K562 (cell line): Measurements from ENCODE around the gene RYR3. TPM values are rescaled to one million over a fixed set of nuclear protein-coding genes. Genes with fewer than 3 reads are reported as not detected.

Source experiments
- ATAC-seq: fragments of 200-7000 bp; cut with Tn5 transposase; 3 replicates; pipeline ENCODE4 v1.9.1; 2020; ENCODE audit warnings: moderate library complexity
- BruUV-seq: library from RNA; stranded (reverse); fragments of 400-500 nt; replicated peaks from 2 replicates; lab custom pipeline; 2021; lab: Mats Ljungman, UMichigan
- CTCF ChIA-PET: fragments of 300-600 bp; formaldehyde crosslinking; extraction: SDS; loops from one replicate; lab custom pipeline; 2021; ENCODE audit warnings: low intra/inter-chr PET ratio; lab: Yijun Ruan, JAX
- POLR2A ChIA-PET: fragments of 300-600, 350-650 bp; sonication (Branson Sonifier 250); formaldehyde crosslinking; extraction: SDS; loops from one replicate; lab custom pipeline; 2021; ENCODE audit warnings: antibody characterized with exemption, inconsistent platforms; lab: Yijun Ruan, JAX
- DNase-seq, 4 experiments: peaks; one replicate each; pipeline versions ENCODE4 v3.0.0 to v3.0.0-alpha.2; 2011 to 2018; ENCODE audit warnings: low spot score in 3 of 4, mixed read lengths in 3 of 4; ENCODE audit errors: extremely low read depth in 1 of 4
- FAIRE-seq: peaks from 2 replicates; lab custom pipeline; 2011; peaks lifted over from hg19 to GRCh38; lab: Jason Lieb, UNC
- H2AFZ ChIP-seq: 2 replicates; pipeline ENCODE4 v1.6.0; 2011; ENCODE audit warnings: low read depth, low read length, control low read depth, inconsistent platforms
- H3K27ac ChIP-seq: fragments of 200-600 bp; 3 replicates; pipeline ENCODE4 v1.8.0; 2011; ENCODE audit warnings: low read depth, mild to moderate bottlenecking, control low read depth, inconsistent platforms, low read length, moderate library complexity, mixed read lengths; ENCODE audit errors: extremely low read depth
- H3K27me3 ChIP-seq, 2 experiments: fragments of 300-600 bp in 1 of 2; 2 replicates in 1 of 2; 3 replicates in 1 of 2; pipeline versions ENCODE4 v1.6.0 to v1.8.0; 2011; ENCODE audit warnings: inconsistent platforms in 2 of 2, low read length in 2 of 2, mild to moderate bottlenecking in 1 of 2, mixed read lengths in 1 of 2, moderate library complexity in 1 of 2; ENCODE audit not compliant: control insufficient read depth in 2 of 2, insufficient read depth in 2 of 2
- H3K36me3 ChIP-seq: fragments of 300-600 bp; 3 replicates; pipeline ENCODE4 v1.8.0; 2011; ENCODE audit warnings: mild to moderate bottlenecking, low read length, inconsistent platforms; ENCODE audit not compliant: control insufficient read depth, insufficient read depth
- H3K4me1 ChIP-seq, 2 experiments: fragments of 200-600 bp in 1 of 2; replicated peaks in 1 of 2; 2 replicates in 1 of 2; 3 replicates in 1 of 2; pipeline versions ENCODE4 v1.5.1 to v1.8.0; 2011; ENCODE audit warnings: inconsistent platforms in 2 of 2, low read length in 2 of 2, mild to moderate bottlenecking in 1 of 2, mixed read lengths in 1 of 2, moderate library complexity in 1 of 2; ENCODE audit not compliant: control insufficient read depth in 2 of 2, insufficient read depth in 2 of 2
- H3K4me2 ChIP-seq: 2 replicates; pipeline ENCODE4 v1.6.1; 2011; ENCODE audit warnings: low read length, control low read depth, inconsistent platforms, mixed read lengths; ENCODE audit not compliant: insufficient read depth
- H3K4me3 ChIP-seq: fragments of 200-600 bp; sonication (generic), shearing (Covaris generic); 2 replicates; pipeline ENCODE4 v1.5.1; 2016; ENCODE audit warnings: control low read depth, inconsistent platforms
- H3K79me2 ChIP-seq: fragments of 200-600 bp; 3 replicates; pipeline ENCODE4 v1.8.0; 2011; ENCODE audit warnings: low read length, inconsistent platforms; ENCODE audit not compliant: control insufficient read depth, insufficient read depth
- H3K9ac ChIP-seq, 2 experiments: 2 replicates each; pipeline versions ENCODE4 v1.6.0 to v1.6.1; 2011; ENCODE audit warnings: low read depth in 2 of 2, low read length in 2 of 2, control low read depth in 1 of 2, inconsistent platforms in 1 of 2, mild to moderate bottlenecking in 1 of 2, mixed read lengths in 1 of 2; ENCODE audit not compliant: insufficient read depth in 1 of 2
- H3K9me1 ChIP-seq: one replicate; pipeline ENCODE4 v1.6.0; 2011; ENCODE audit warnings: inconsistent platforms, mild to moderate bottlenecking, low read length, moderate library complexity; ENCODE audit not compliant: control insufficient read depth, insufficient read depth
- H3K9me3 ChIP-seq: replicated peaks from 2 replicates; pipeline ENCODE4 v1.5.1; 2011; ENCODE audit warnings: low read depth, low read length, inconsistent platforms; ENCODE audit not compliant: control insufficient read depth, insufficient read depth
- H4K20me1 ChIP-seq: replicated peaks from 2 replicates; pipeline ENCODE4 v1.6.1; 2011; ENCODE audit warnings: low read length, inconsistent platforms, mixed read lengths; ENCODE audit not compliant: control insufficient read depth, insufficient read depth
- CCNT2 ChIP-seq: IDR thresholded peaks from 2 replicates; pipeline ENCODE4 v1.6.1; 2011; ENCODE audit warnings: borderline replicate concordance, low read depth, mild to moderate bottlenecking, moderate library complexity, mixed read lengths, low read length; ENCODE audit not compliant: insufficient read length; ENCODE audit errors: extremely low read depth
- DIDO1 ChIP-seq: fragments of 450-650 bp; IDR thresholded peaks from 2 replicates; pipeline ENCODE4 v1.6.1; 2016; ENCODE audit warnings: low read depth, missing biosample characterization, missing genetic modification characterization
- E4F1 ChIP-seq: fragments of 250-450 bp; sonication (Bioruptor Pico); IDR thresholded peaks from 2 replicates; pipeline ENCODE4 v1.5.0; 2021; ENCODE audit warnings: mild to moderate bottlenecking, borderline replicate concordance
- ERF ChIP-seq: fragments of 450-650 bp; formaldehyde crosslinking; IDR thresholded peaks from 2 replicates; pipeline ENCODE4 v1.4.0; 2020; ENCODE audit warnings: mild to moderate bottlenecking, mixed read lengths
- FUS ChIP-seq: fragments of 200-400 bp; formaldehyde crosslinking; optimal IDR thresholded peaks from 2 replicates; pipeline ENCODE3; 2017; ENCODE audit warnings: low read depth, low read length
- GATAD2A ChIP-seq: fragments of 450-650 bp; IDR thresholded peaks from 2 replicates; pipeline ENCODE4 v1.6.1; 2017
- ZNF592 ChIP-seq: fragments of 450-650 bp; IDR thresholded peaks from 2 replicates; pipeline ENCODE4 v1.6.1; 2017; ENCODE audit warnings: antibody characterized with exemption, mild to moderate bottlenecking
- WGBS: fragments of 100-300 bp; shearing (Covaris generic); methylation state at CpG from one replicate; pipeline ENCODE4 v1.1.6; 2016; ENCODE audit warnings: low coverage, mixed read lengths; ENCODE audit not compliant: insufficient coverage; ENCODE audit errors: missing lambda C conversion rate; 5-methylcytosine and 5-hydroxymethylcytosine counted together
- in situ Hi-C: fragments of 300-500 bp; cut with MboI; formaldehyde crosslinking; loops from 4 replicates; pipeline ENCODE4 v1.15.0; 2018; ENCODE audit warnings: inconsistent platforms, mixed read lengths
- intact Hi-C: fragments of 100-400 bp; cut with micrococcal nuclease; formaldehyde crosslinking; loops from 2 replicates; pipeline ENCODE4 v1.14.2; 2022
- polyA plus RNA-seq, 8 experiments: library from polyadenylated mRNA; depleted of rRNA in 4 of 8; stranded (reverse) in 5 of 8; unstranded in 3 of 8; fragments of >200 nt; fragmentation: Nextera tagmentation in 2 of 8; fragmentation: Illumina TruSeq in 1 of 8; extraction: Ambion mirVana in 2 of 8; extraction: Trizol in 1 of 8; gene quantifications; 2 replicates each; pipeline versions ENCODE4 v1.2.1 to v1.2.3, GENCODE V29; 2011 to 2014; ENCODE audit warnings: inconsistent platforms in 1 of 8, missing spikeins in 1 of 8
- total RNA-seq, 7 experiments: library from RNA; depleted of rRNA in 6 of 7; stranded (reverse); fragments of >200 nt in 6 of 7; fragmentation: Illumina TruSeq in 2 of 7; extraction: Trizol in 2 of 7; gene quantifications; 2 replicates each; pipeline versions ENCODE4 v1.2.1 to v1.2.3, GENCODE V29; 2011 to 2021; ENCODE audit warnings: low replicate concordance in 1 of 7

RYR3 gene
- total and polyA plus RNA-seq, 9 of the 15 experiments (the other 6 are each of a cell fraction or from before 2014, with no cell fraction given): 0.04 TPM; not detected in 8

- H3K4me2 ChIP-seq: no peak overlapping the region
- in situ Hi-C loops: no loop called here
- BruUV-seq: no TSS peak
- no peaks in the 10 kb centered on the region for H3K4me1 ChIP-seq
- ATAC-seq: no peak
- no peaks in the 10 kb centered on the region for H3K79me2 ChIP-seq
- H3K36me3 ChIP-seq: no peaks in the 10 kb centered on the region
- CTCF ChIA-PET: no interaction called here
- no peak for DNase-seq
- no peak for FAIRE-seq
- intact Hi-C loops: no loop called here
- H3K9ac ChIP-seq: no peak overlapping the region
- H3K9me1 ChIP-seq: no peaks in the 10 kb centered on the region
- no peak for TF ChIP-seq CCNT2
- TF ChIP-seq DIDO1 (tag): no peak
- TF ChIP-seq FUS: no peak
- TF ChIP-seq E4F1: no peak
- TF ChIP-seq ERF: no peak
- TF ChIP-seq ZNF592: no peak
- TF ChIP-seq GATAD2A: no peak
- H3K27ac ChIP-seq: no peak overlapping the region
- no peak overlapping the region for H2AFZ ChIP-seq
- no peaks in the 10 kb centered on the region for H3K9me3 ChIP-seq
- H3K4me3 ChIP-seq: no peak overlapping the region
- H3K27me3 ChIP-seq: peaks cover 0 to under 1% of the 10 kb centered on the region in 2 experiments; a peak in 1 of 5 replicates
- no peaks in the 10 kb centered on the region for H4K20me1 ChIP-seq
- POLR2A ChIA-PET: no interaction called here
- 0% methylated on average over 1 of the region's 1 CpG for WGBS
Observed at GRCh38 chr15:33405096-33405495, 94.3 kb downstream of the RYR3 start.
